BJ (cell line): ENCODE data around the gene AJM1. TPM values are rescaled to one million over a fixed set of nuclear protein-coding genes. Genes with fewer than 3 reads are reported as not detected.

Source experiments
- CTCF ChIA-PET: fragments of 350-600 bp; formaldehyde crosslinking; extraction: SDS; loops from one replicate; lab custom pipeline; 2021; ENCODE audit warnings: antibody characterized with exemption, inconsistent platforms; lab: Yijun Ruan, JAX
- POLR2A ChIA-PET: fragments of 300-600 bp; sonication (Branson Sonifier 250); formaldehyde crosslinking; extraction: SDS; loops from one replicate; lab custom pipeline; 2021; ENCODE audit warnings: antibody characterized with exemption; lab: Charles Lee
- DNase-seq: peaks from one replicate; pipeline ENCODE4 v3.0.0-alpha.2; 2011; ENCODE audit warnings: low read depth
- H3K27me3 ChIP-seq: 2 replicates; pipeline ENCODE4 v1.6.0; 2011; ENCODE audit warnings: low read length; ENCODE audit not compliant: control insufficient read depth, insufficient read depth
- H3K36me3 ChIP-seq: 2 replicates; pipeline ENCODE4 v1.5.1; 2011; ENCODE audit warnings: low read length; ENCODE audit not compliant: control insufficient read depth, insufficient read depth
- H3K4me3 ChIP-seq: 2 replicates; pipeline ENCODE4 v1.5.1; 2011; ENCODE audit warnings: low read depth, mild to moderate bottlenecking, control low read depth, low read length
- polyA plus RNA-seq: library from polyadenylated mRNA; depleted of rRNA; stranded (reverse); fragments of >200 nt; gene quantifications from 2 replicates; pipeline ENCODE4 v1.2.3, GENCODE V29; 2011; rRNA removed
- small RNA-seq: library from RNA; depleted of rRNA; stranded (forward); fragments of <200 nt; gene quantifications from one replicate; pipeline ENCODE3, GENCODE V24; 2012; ENCODE audit warnings: low replicate concordance, low read depth; ENCODE audit not compliant: insufficient read length
- TF ChIP-seq, protein P1 (sequence below): IDR thresholded peaks from 2 replicates; pipeline ENCODE4 v1.5.1; 2011; ENCODE audit warnings: low read depth, mild to moderate bottlenecking, control low read depth, inconsistent platforms, low read length, moderate library complexity; ENCODE audit not compliant: insufficient read depth

The AJM1 gene
- polyA plus RNA-seq, 1 experiment, result 0.86 TPM

DNA sequence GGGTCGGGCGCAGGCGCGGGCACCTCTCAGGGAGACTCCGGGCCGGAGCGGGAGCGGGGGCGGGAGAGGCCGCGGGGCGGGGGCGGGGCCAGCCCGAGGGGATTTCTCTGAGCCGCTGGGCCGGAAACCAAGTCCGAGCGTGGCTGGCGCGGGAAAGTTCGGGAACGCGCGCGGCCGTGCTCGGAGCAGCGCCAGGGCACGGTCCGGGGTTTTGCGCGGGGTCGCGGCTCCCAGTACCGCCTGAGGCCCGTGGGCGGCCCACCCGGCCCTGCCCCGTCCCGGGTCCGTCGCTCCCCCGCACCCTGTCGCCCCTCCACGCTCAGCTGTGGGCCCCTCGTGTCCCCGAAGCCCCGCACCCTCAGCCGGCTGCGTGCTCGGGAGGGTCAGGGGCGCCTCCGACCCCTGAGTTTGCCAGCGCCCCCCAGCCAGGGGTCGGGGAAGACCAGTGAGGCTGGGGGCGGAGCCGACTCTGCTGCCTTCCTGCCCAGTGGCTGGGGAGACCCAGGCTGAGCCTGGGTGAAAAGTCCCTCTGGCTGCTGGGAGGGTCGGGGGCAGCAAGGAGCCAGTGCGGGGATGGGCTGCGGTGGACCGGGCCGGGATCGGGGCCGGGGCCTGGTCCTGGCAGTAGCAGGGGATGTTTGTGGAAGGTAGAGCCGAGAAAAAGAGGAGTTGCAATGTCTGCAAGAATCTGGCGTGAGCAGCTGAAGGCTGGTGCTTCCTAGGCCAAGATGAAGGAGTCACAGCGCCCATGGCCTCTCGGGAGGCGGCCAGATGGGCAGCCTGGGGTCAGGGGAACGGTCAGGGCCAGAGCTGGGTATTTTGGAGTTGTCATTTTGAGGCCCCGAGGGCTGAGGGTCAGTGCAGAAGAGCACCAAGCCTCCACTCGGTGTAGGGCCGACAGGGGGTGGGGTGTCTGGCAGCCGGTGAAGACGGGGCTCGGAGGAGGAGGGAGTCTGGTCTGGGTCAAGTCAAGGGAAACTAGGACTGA lies 44.6 kb downstream of the AJM1 start:
- POLR2A ChIA-PET, result interaction anchor here (0.5 to 0.6 kb wide), 2 partner anchors 10 to 108 kb away, joined by 3 to 4 read pairs; no protein-coding TSS in a partner anchor
- H3K36me3 ChIP-seq, result peaks cover 2% of the 10 kb centered on the region; the same call in 1 of the 2 replicates
- CTCF ChIA-PET, result interaction anchor here (1.5 kb wide), 1 partner anchor 45 kb away, joined by 5 read pairs; the partner anchor contains the start of gene AJM1
- no peak for DNase-seq
- TF ChIP-seq, protein P1, sequence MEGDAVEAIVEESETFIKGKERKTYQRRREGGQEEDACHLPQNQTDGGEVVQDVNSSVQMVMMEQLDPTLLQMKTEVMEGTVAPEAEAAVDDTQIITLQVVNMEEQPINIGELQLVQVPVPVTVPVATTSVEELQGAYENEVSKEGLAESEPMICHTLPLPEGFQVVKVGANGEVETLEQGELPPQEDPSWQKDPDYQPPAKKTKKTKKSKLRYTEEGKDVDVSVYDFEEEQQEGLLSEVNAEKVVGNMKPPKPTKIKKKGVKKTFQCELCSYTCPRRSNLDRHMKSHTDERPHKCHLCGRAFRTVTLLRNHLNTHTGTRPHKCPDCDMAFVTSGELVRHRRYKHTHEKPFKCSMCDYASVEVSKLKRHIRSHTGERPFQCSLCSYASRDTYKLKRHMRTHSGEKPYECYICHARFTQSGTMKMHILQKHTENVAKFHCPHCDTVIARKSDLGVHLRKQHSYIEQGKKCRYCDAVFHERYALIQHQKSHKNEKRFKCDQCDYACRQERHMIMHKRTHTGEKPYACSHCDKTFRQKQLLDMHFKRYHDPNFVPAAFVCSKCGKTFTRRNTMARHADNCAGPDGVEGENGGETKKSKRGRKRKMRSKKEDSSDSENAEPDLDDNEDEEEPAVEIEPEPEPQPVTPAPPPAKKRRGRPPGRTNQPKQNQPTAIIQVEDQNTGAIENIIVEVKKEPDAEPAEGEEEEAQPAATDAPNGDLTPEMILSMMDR, result no peak
- peak overlapping the region; percentile 70 for H3K4me3 ChIP-seq
- H3K27me3 ChIP-seq, result no peaks in the 10 kb centered on the region

DNA sequence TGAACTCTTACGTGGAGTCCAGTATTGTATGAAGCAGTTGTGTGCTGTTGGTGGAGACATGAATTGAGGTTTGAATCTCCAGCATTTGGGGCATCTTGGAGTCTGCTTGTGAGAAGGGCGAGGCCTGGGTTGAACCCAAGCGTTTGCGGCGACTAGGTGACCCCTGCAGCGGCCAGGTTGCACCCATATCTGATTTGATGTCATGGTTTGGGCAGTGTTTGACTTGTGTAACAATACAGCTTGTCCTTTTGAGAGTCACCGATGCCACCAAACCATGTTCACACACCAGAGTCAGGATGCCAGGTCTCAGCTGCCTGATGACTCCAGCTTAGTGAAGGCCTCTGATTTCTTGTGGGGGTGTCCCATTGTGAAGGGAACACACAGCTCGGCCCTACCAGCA lies 46.2 kb downstream of the AJM1 start:
- Histone ChIP-seq H3K4me3 (no peak overlapping the region), H3K27me3 (no peaks in the 10 kb centered on the region), H3K36me3 (peaks cover 4% of the 10 kb centered on the region; the same call in 1 of the 2 replicates)
- CTCF ChIA-PET, result no interaction called here
- no peak for DNase-seq
- TF ChIP-seq, protein P1, result no peak
- POLR2A ChIA-PET, result no interaction called here

DNA sequence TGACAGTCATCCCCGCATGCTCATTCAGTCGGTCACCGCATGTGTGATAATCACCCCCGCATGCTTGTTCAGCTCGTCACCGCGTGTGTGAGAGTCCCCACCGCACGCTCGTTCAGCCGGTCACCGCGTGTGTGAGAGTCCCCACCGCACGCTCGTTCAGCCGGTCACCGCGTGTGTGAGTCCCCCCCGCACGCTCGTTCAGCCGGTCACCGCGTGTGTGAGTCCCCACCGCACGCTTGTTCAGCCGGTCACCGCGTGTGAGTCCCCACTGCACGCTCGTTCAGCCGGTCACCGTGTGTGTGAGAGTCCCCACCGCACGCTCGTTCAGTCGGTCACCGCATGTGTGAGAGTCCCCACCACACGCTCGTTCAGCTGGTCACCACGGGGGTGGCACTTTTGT lies 47.6 kb downstream of the AJM1 start:
- H3K4me3 ChIP-seq, result no peak overlapping the region
- H3K27me3 ChIP-seq, result no peaks in the 10 kb centered on the region
- CTCF ChIA-PET, result no interaction called here
- POLR2A ChIA-PET, result no interaction called here
- peaks cover 4% of the 10 kb centered on the region; the same call in 1 of the 2 replicates for H3K36me3 ChIP-seq
- TF ChIP-seq, protein P1, result no peak
- no peak for DNase-seq

DNA sequence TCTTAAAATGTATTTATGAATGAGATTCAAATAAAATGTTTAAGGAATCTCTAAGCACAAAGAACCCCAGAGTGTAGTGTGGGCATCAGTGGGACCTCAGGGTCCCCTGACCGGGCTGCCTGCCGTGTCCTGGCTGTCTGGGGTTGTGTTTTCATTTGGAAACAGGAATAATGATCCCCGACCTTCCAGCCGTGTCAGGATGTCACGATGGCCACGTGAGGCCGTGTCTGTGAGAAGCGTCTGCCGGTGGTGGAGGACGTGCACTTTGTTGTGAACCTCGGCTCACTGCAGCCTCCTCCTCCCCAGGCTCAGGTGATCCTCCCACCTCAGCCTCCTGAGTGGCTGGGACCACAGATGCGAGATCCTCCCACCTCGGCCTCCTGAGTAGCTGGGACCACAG lies 48.4 kb downstream of the AJM1 start:
- peaks cover 6% of the 10 kb centered on the region; the same call in 1 of the 2 replicates for H3K36me3 ChIP-seq
- TF ChIP-seq, protein P1, result no peak
- POLR2A ChIA-PET, result no interaction called here
- CTCF ChIA-PET, result no interaction called here
- no peaks in the 10 kb centered on the region for H3K27me3 ChIP-seq
- no peak overlapping the region for H3K4me3 ChIP-seq
- DNase-seq, result no peak

Small RNA genes within 50 kb of the gene (small RNA-seq; reads per million reads assigned to genes)
- gene AL355987.2 (not detected), gene MIR4292 (not detected), gene MIR4479 (not detected)

Other genes starting within 250 kb of the AJM1 start
- gene EGFL7, start 179.6 kb upstream of the AJM1 start, polyA plus RNA-seq, result 13.8 and 26.9 TPM in 2 replicates
- gene AGPAT2, start 155.0 kb upstream of the AJM1 start, polyA plus RNA-seq, result 48.3 and 68.3 TPM in 2 replicates
- 0.17 and 0.42 TPM in 2 replicates for gene DIPK1B, start 129.9 kb upstream of the AJM1 start, polyA plus RNA-seq
- gene LCN10, start 99.5 kb upstream of the AJM1 start, polyA plus RNA-seq, result not detected in 2 replicates
- gene LCN6, start 94.0 kb upstream of the AJM1 start, polyA plus RNA-seq, result not detected in 2 replicates
- gene LCN8, start 84.2 kb upstream of the AJM1 start, polyA plus RNA-seq, result not detected in 2 replicates
- gene LCN15, start 78.0 kb upstream of the AJM1 start, polyA plus RNA-seq, result not detected in 2 replicates
- 51.5 and 62.5 TPM in 2 replicates for gene TMEM141, start 51.1 kb upstream of the AJM1 start, polyA plus RNA-seq
- 0.20 and 0.33 TPM in 2 replicates for gene CCDC183, start 46.1 kb upstream of the AJM1 start, polyA plus RNA-seq
- 36.7 and 60.2 TPM in 2 replicates for gene RABL6, start 34.5 kb upstream of the AJM1 start, polyA plus RNA-seq
- 116 and 233 TPM in 2 replicates for gene PHPT1, start 6.9 kb downstream of the AJM1 start, polyA plus RNA-seq
- 0.86 and 1.6 TPM in 2 replicates for gene MAMDC4, start 9.9 kb downstream of the AJM1 start, polyA plus RNA-seq
- gene EDF1, start 23.8 kb downstream of the AJM1 start, polyA plus RNA-seq, result 513 and 672 TPM in 2 replicates
- 9.6 and 13.6 TPM in 2 replicates for gene TRAF2, start 44.0 kb downstream of the AJM1 start, polyA plus RNA-seq
- gene FBXW5, start 102.3 kb downstream of the AJM1 start, polyA plus RNA-seq, result 46.9 and 71.9 TPM in 2 replicates
- gene C8G, start 102.8 kb downstream of the AJM1 start, polyA plus RNA-seq, result 0.48 and 0.60 TPM in 2 replicates
- 0.36 and 0.40 TPM in 2 replicates for gene LCN12, start 109.8 kb downstream of the AJM1 start, polyA plus RNA-seq
- 0.31 and 0.58 TPM in 2 replicates for gene PTGDS, start 135.0 kb downstream of the AJM1 start, polyA plus RNA-seq
- 0.01 and 0.06 TPM in 2 replicates for gene LCNL1, start 140.5 kb downstream of the AJM1 start, polyA plus RNA-seq
- gene PAXX, start 149.9 kb downstream of the AJM1 start, polyA plus RNA-seq, result 10.3 and 11.8 TPM in 2 replicates
- 3.9 and 4.0 TPM in 2 replicates for gene CLIC3, start 154.1 kb downstream of the AJM1 start, polyA plus RNA-seq
- 8.7 and 16.0 TPM in 2 replicates for gene ABCA2, start 185.8 kb downstream of the AJM1 start, polyA plus RNA-seq
- gene FUT7, start 189.6 kb downstream of the AJM1 start, polyA plus RNA-seq, result not detected in 2 replicates
- gene NPDC1, start 203.7 kb downstream of the AJM1 start, polyA plus RNA-seq, result 21.8 and 31.9 TPM in 2 replicates
- not detected in 2 replicates for gene ENTPD2, start 211.6 kb downstream of the AJM1 start, polyA plus RNA-seq
- gene SAPCD2, start 228.1 kb downstream of the AJM1 start, polyA plus RNA-seq, result 5.1 and 8.6 TPM in 2 replicates
- gene UAP1L1, start 235.0 kb downstream of the AJM1 start, polyA plus RNA-seq, result 2.8 and 5.6 TPM in 2 replicates
- gene MAN1B1, start 244.5 kb downstream of the AJM1 start, polyA plus RNA-seq, result 53.0 and 80.0 TPM in 2 replicates